Suprapubic skin (tissue), 3 donors: ENCODE results near the gene DLG1.

Experiments used
- CTCF ChIP-seq, 2 donors: fragments of 200-600 bp in 1 of 2; fragments of 450-650 bp in 1 of 2; sonication (generic) in 1 of 2; IDR thresholded peaks; one replicate each; pipeline ENCODE4 v1.5.1; 2016 to 2019; ENCODE audit warnings: antibody characterized with exemption in 2 of 2, mild to moderate bottlenecking in 1 of 2, moderate library complexity in 1 of 2
- EP300 ChIP-seq: sonication (generic); formaldehyde crosslinking; IDR thresholded peaks from one replicate; pipeline ENCODE4 v1.6.1; 2017; ENCODE audit warnings: antibody characterized with exemption

- TF ChIP-seq CTCF (IDR thresholded peaks at IDR 0.05) (no peak), EP300 (no peak)
Measured at GRCh38 chr3:197026481-197026866, 271.9 kb downstream of the DLG1 start.
